CD14-positive monocyte (primary cell): ENCODE measurements around the gene ADAMTS17. TPM values are rescaled to one million over a fixed set of nuclear protein-coding genes. Genes with fewer than 3 reads are reported as not detected.

Experiments used
- DNase-seq, 3 donors: peaks; one replicate each; pipeline ENCODE4 v3.0.0-alpha.2; 2011 to 2022
- H2AFZ ChIP-seq: 2 replicates; pipeline ENCODE4 v1.6.0; 2012; ENCODE audit warnings: mild to moderate bottlenecking, low read depth, low read length, inconsistent platforms; ENCODE audit not compliant: insufficient read depth, poor library complexity, severe bottlenecking
- H3K27ac ChIP-seq, 2 donors: 1 replicate in 1 of 2; 2 replicates in 1 of 2; pipeline ENCODE4 v1.5.1; 2012 to 2013; ENCODE audit warnings: low read length in 2 of 2, control low read depth in 1 of 2, inconsistent platforms in 1 of 2, low read depth in 1 of 2, mild to moderate bottlenecking in 1 of 2
- H3K27me3 ChIP-seq, 2 donors: one replicate each; pipeline versions ENCODE4 v1.6.0 to v1.6.1; 2011 to 2013; ENCODE audit warnings: low read length in 2 of 2; ENCODE audit not compliant: control insufficient read depth in 2 of 2, insufficient read depth in 2 of 2
- H3K36me3 ChIP-seq, 2 donors: replicated peaks in 1 of 2; 1 replicate in 1 of 2; 2 replicates in 1 of 2; pipeline versions ENCODE4 v1.5.1 to v1.6.1; 2012 to 2013; ENCODE audit warnings: low read length in 2 of 2, control low read depth in 1 of 2, inconsistent platforms in 1 of 2, mild to moderate bottlenecking in 1 of 2; ENCODE audit not compliant: insufficient read depth in 2 of 2, control insufficient read depth in 1 of 2
- H3K4me1 ChIP-seq, 2 donors: 1 replicate in 1 of 2; 2 replicates in 1 of 2; pipeline versions ENCODE4 v1.5.1 to v1.6.1; 2012 to 2013; ENCODE audit warnings: low read length in 2 of 2, control low read depth in 1 of 2, inconsistent platforms in 1 of 2, mild to moderate bottlenecking in 1 of 2, moderate library complexity in 1 of 2; ENCODE audit not compliant: insufficient read depth in 2 of 2, control insufficient read depth in 1 of 2
- H3K4me2 ChIP-seq: replicated peaks from 2 replicates; pipeline ENCODE3; 2012; ENCODE audit warnings: low read length, moderate library complexity, mild to moderate bottlenecking; ENCODE audit not compliant: poor library complexity, severe bottlenecking; ENCODE audit errors: extremely low read depth
- H3K4me3 ChIP-seq, 3 experiments: fragments of 200-600 bp in 1 of 3; sonication (generic) in 1 of 3; replicated peaks in 1 of 3; 1 replicate in 2 of 3; 2 replicates in 1 of 3; pipeline ENCODE4 v1.5.1; 2011 to 2013; ENCODE audit warnings: low read length in 3 of 3, mild to moderate bottlenecking in 3 of 3, control low read depth in 2 of 3, low read depth in 2 of 3, inconsistent platforms in 1 of 3, moderate library complexity in 1 of 3
- H3K79me2 ChIP-seq: 2 replicates; pipeline ENCODE4 v1.6.0; 2012; ENCODE audit warnings: mild to moderate bottlenecking, control low read depth, inconsistent platforms, low read length, moderate library complexity; ENCODE audit not compliant: insufficient read depth
- H3K9ac ChIP-seq: 2 replicates; pipeline ENCODE4 v1.6.0; 2017; ENCODE audit warnings: low read length, mild to moderate bottlenecking; ENCODE audit not compliant: insufficient read depth, poor library complexity, severe bottlenecking
- H3K9me3 ChIP-seq, 2 donors: replicated peaks in 1 of 2; 1 replicate in 1 of 2; 2 replicates in 1 of 2; pipeline versions ENCODE4 v1.5.1 to v1.6.1; 2012 to 2013; ENCODE audit warnings: low read length in 2 of 2, control low read depth in 1 of 2; ENCODE audit not compliant: control insufficient read depth in 1 of 2, insufficient read depth in 1 of 2
- H4K20me1 ChIP-seq: 2 replicates; pipeline ENCODE4 v1.6.0; 2012; ENCODE audit warnings: mild to moderate bottlenecking, low read length, control low read depth, moderate library complexity; ENCODE audit not compliant: insufficient read depth
- H3K27ac Mint-ChIP-seq, 7 donors: one replicate each; pipeline ENCODE4 v1.8.0; 2020; ENCODE audit warnings: mild to moderate bottlenecking in 7 of 7, mixed read lengths in 7 of 7, moderate library complexity in 6 of 7, inconsistent platforms in 2 of 7
- H3K27me3 Mint-ChIP-seq, 3 donors: one replicate each; pipeline ENCODE4 v1.8.0; 2021 to 2022; ENCODE audit warnings: low read depth in 3 of 3, mild to moderate bottlenecking in 3 of 3, mixed read lengths in 3 of 3, moderate library complexity in 3 of 3, inconsistent platforms in 1 of 3
- H3K36me3 Mint-ChIP-seq, 2 donors: one replicate each; pipeline ENCODE4 v1.8.0; 2020; ENCODE audit warnings: mixed read lengths in 2 of 2, inconsistent platforms in 1 of 2, mild to moderate bottlenecking in 1 of 2
- H3K4me1 Mint-ChIP-seq: one replicate; pipeline ENCODE4 v1.8.0; 2020; ENCODE audit warnings: mild to moderate bottlenecking, mixed read lengths
- H3K4me3 Mint-ChIP-seq, 2 donors: one replicate each; pipeline ENCODE4 v1.8.0; 2020; ENCODE audit warnings: mild to moderate bottlenecking in 2 of 2, mixed read lengths in 2 of 2, moderate library complexity in 1 of 2
- H3K9me3 Mint-ChIP-seq, 7 donors: one replicate each; pipeline ENCODE4 v1.8.0; 2020 to 2022; ENCODE audit warnings: mixed read lengths in 7 of 7, mild to moderate bottlenecking in 6 of 7, moderate library complexity in 6 of 7, inconsistent platforms in 2 of 7
- CTCF ChIP-seq: fragments of 200-600 bp; IDR thresholded peaks from one replicate; pipeline ENCODE4 v1.8.0; 2022; ENCODE audit warnings: antibody characterized with exemption, mild to moderate bottlenecking
- WGBS: methylation state at CpG from one replicate; pipeline ENCODE4 v1.1.5; 2013; ENCODE audit warnings: missing lambda C conversion rate; ENCODE audit not compliant: insufficient coverage; 5-methylcytosine and 5-hydroxymethylcytosine counted together
- intact Hi-C, 2 donors: fragments of 100-400 bp; cut with micrococcal nuclease; formaldehyde crosslinking; loops; one replicate each; pipeline versions ENCODE4 v1.15.0 to v1.15.1; 2023
- polyA plus RNA-seq, 3 donors: library from polyadenylated mRNA; depleted of rRNA in 1 of 3; unstranded in 2 of 3; stranded (reverse) in 1 of 3; fragments of 300-500 nt in 2 of 3; fragments of >200 nt in 1 of 3; fragmentation: Illumina TruSeq in 2 of 3; gene quantifications; 1 replicate in 2 of 3; 2 replicates in 1 of 3; pipeline ENCODE4 v1.2.3, GENCODE V29; 2012 to 2021

The ADAMTS17 gene
- polyA plus RNA-seq, 3 donors, result 0.03 to 0.25 TPM; not detected in 1

- peaks cover 2 to 10% (median 6%) of the 10 kb centered on the region in 7 donors for H3K9me3 Mint-ChIP-seq
- Histone ChIP-seq H3K36me3 (no peaks in the 10 kb centered on the region), H3K4me2 (no peak overlapping the region), H4K20me1 (no peaks in the 10 kb centered on the region), H3K79me2 (no peaks in the 10 kb centered on the region), H3K9me3 (peaks cover 0 to 5% of the 10 kb centered on the region in 2 donors), H3K4me1 (no peaks in the 10 kb centered on the region), H3K27ac (no peak overlapping the region), H3K27me3 (no peaks in the 10 kb centered on the region), H3K4me3 (no peak overlapping the region), H3K9ac (no peak overlapping the region), H2AFZ (no peak overlapping the region)
- H3K36me3 Mint-ChIP-seq, result no peaks in the 10 kb centered on the region
- WGBS, result no CpG with 5 or more reads among the region's 7 CpGs
- no peak for DNase-seq
- H3K27me3 Mint-ChIP-seq, result peaks cover 2 to 10% (median 4%) of the 10 kb centered on the region in 3 donors
- no peak for TF ChIP-seq CTCF
- H3K27ac Mint-ChIP-seq, result no peak overlapping the region
- H3K4me3 Mint-ChIP-seq, result no peak overlapping the region
- H3K4me1 Mint-ChIP-seq, result peaks cover 5% of the 10 kb centered on the region
- intact Hi-C loops, result no loop called here
These were observed 287.2 kb downstream of the ADAMTS17 start for GRCh38 chr15:100054539-100054938.

DNA sequence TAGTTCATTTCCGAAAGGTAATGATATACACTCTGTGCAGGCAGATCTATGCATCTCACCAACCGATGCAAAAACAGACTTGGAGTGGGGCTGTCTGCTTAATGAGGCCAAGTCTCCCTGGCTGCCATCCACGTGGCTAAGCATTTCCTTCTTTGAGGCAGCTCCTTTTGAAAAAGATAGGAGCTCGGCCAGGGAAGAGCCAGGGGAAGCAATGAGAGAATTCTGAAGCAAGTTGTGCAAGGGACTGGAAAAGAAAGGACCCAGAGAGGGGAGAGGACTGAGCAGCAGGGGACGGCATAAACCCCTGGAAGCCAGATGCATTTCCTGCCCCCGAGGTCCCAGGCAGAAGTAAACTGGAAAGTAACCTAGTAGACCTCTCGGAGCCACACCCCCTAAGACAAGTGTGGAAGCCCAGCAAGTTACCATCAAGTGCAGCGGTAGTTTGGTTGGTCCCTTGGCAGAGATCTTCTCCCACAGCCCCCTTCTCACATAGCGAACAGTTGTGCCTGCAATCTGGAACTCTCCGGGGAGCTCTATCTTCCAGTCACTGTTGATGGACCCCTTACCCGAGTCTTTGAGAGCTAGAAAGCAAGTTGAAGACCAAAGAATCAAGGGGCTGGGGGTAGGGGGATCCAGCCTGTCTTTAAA is 288.2 kb downstream of the ADAMTS17 start:
- TF ChIP-seq CTCF, result no peak
- H4K20me1 ChIP-seq, result no peaks in the 10 kb centered on the region
- Mint-ChIP-seq H3K27ac (no peak overlapping the region), H3K4me1 (peaks cover 5% of the 10 kb centered on the region), H3K36me3 (no peaks in the 10 kb centered on the region), H3K9me3 (peaks cover 2 to 12% (median 7%) of the 10 kb centered on the region in 7 donors), H3K4me3 (no peak overlapping the region), H3K27me3 (peaks cover 2 to 10% (median 4%) of the 10 kb centered on the region in 3 donors)
- H3K4me3 ChIP-seq, result no peak overlapping the region
- no peaks in the 10 kb centered on the region for H3K79me2 ChIP-seq
- H3K4me2 ChIP-seq, result no peak overlapping the region
- H3K27me3 ChIP-seq, result no peaks in the 10 kb centered on the region
- WGBS, result 44% methylated on average over 8 of the region's 11 CpGs
- no peaks in the 10 kb centered on the region for H3K36me3 ChIP-seq
- H2AFZ ChIP-seq, result no peak overlapping the region
- intact Hi-C loops, result no loop called here
- H3K9me3 ChIP-seq, result peaks cover 8 to 12% of the 10 kb centered on the region in 2 donors
- no peak overlapping the region for H3K27ac ChIP-seq
- no peak for DNase-seq
- H3K9ac ChIP-seq, result no peak overlapping the region
- H3K4me1 ChIP-seq, result no peaks in the 10 kb centered on the region
